Right renal cortex interstitium (tissue), 3 donors: ENCODE results near the gene PPM1L. TPM values are rescaled to one million over a fixed set of nuclear protein-coding genes. Genes with fewer than 3 reads are reported as not detected.

ENCODE experiments used
- DNase-seq, 3 donors: peaks; one replicate each; pipeline ENCODE4 v3.0.0-alpha.2; 2013; ENCODE audit warnings: low read depth in 3 of 3, low spot score in 2 of 3
- polyA plus RNA-seq, 3 donors: library from polyadenylated mRNA; unstranded; fragments of 120-200 nt; gene quantifications; one replicate each; pipeline ENCODE4 v1.2.1, GENCODE V29; 2013; ENCODE audit not compliant: insufficient read length in 3 of 3

The PPM1L gene
- polyA plus RNA-seq, 3 donors: 6.3 to 8.2 (median 8.0) TPM

DNA sequence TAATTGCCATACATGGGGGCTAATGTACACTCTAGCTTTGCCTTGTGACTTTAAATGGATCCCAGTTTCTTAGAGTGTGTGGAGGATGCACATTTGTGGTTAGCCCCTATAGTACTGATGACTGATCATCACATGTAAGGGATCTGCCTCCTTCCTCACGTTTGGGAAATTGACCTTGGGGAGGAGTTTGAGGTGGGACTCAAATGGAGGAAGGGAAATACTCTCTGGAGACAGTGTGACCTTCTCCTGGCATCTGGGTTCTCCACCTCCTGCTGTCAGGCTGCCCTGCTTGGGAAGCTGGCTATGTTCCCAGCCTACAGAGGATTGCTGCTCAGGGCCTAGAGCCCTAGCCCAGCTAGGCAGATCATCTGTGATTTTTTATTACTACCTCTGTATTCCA is 48.7 kb downstream of the PPM1L start:
- no peak for DNase-seq

DNA sequence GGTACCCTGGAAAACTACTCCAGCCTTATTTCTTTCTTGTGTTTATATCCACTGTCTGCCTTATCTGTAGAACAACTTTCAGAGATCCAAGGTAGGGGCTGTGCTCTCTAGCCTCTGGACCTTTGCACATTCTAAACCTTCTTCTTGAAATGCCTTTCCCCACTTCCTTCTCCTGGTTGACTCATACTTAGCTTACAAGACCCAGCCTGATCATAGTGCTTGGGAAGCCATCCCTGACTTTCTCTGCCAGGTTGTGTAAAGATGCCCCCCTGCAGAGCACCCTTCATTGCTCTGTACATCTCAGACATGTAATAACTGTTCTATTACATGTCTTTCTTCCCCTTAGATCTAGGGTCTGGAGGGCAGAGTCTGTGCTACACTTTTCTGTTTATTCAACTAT is 50.1 kb downstream of the PPM1L start:
- no peak for DNase-seq

GRCh38 chr3:160806686-160807085 is 50.7 kb downstream of the PPM1L start:
- DNase-seq: no peak

DNA sequence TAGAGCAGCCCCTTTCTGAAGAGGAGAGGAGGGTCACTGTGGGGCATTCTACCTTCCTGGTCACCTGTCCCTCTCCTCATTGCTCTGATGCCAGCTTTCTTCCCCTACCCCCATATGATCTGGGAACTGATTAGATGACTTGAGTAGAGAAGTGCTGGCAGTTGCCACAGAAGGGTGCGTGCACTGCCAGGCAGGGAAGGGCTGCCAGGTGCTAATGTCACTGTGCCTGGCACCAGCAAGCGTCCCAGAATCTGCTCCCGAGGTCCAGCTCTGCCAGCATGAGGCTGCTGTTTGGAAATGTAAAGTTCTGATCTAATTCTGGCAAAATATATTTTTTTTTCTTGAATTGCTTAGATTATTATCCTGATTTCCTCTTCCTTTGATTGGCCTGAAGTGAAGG is 52.8 kb downstream of the PPM1L start:
- DNase-seq: no peak

GRCh38 chr3:160809453-160809852 is 53.4 kb downstream of the PPM1L start:
- no peak for DNase-seq

GRCh38 chr3:160810362-160811236 is 54.6 kb downstream of the PPM1L start:
- DNase-seq: no peak

- no peak for DNase-seq
Observed at GRCh38 chr3:160811237-160811548, 55.2 kb downstream of the PPM1L start.

- DNase-seq: no peak
Observed at GRCh38 chr3:160812304-160812703, 56.3 kb downstream of the PPM1L start.

DNA sequence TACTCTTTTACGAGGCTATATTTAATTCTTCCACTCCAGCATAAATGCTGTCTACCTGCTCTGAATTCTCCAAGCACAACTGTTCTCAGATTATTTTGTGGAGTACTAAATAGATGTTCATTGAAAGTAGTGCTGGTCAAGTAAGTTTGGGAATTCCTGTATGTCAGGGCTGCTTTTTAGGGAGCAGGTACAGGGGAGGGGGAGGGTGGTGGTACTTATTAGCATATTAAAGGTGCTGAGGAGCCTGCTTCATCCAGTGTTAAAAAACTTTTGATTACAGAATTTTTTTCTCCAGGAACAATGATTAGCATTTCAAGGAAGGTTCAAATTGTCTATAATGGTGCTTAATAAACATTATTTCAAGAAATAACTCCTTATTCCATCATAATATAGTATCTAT is 59.2 kb downstream of the PPM1L start:
- DNase-seq: no peak

GRCh38 chr3:160820022-160820421 is 64.0 kb downstream of the PPM1L start:
- DNase-seq: no peak

GRCh38 chr3:160820430-160820829 is 64.4 kb downstream of the PPM1L start:
- DNase-seq: no peak

GRCh38 chr3:160822936-160823335 is 66.9 kb downstream of the PPM1L start:
- no peak for DNase-seq

DNA sequence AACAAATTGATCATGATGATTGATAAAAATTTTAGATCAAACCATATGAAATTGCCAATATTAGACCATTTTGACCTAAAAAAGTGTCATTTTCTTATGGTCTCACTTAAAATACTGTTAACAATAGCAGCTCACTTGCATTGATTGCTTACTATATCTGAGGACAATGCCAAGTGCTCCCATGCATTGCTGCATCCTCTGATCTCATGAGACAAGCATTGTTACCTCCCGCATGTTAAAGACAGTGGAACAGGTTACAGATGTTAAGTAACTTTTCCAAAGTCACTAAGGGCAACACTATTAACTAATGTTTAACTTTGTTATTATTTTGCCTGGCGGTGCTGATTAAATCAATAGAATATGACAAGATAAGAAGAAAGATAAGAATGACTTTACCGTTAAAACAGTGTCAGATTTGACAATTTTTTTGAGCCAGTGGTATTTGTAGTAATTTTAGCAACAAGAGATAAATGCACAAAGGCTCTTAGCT is 69.3 kb downstream of the PPM1L start:
- DNase-seq: no peak

DNA sequence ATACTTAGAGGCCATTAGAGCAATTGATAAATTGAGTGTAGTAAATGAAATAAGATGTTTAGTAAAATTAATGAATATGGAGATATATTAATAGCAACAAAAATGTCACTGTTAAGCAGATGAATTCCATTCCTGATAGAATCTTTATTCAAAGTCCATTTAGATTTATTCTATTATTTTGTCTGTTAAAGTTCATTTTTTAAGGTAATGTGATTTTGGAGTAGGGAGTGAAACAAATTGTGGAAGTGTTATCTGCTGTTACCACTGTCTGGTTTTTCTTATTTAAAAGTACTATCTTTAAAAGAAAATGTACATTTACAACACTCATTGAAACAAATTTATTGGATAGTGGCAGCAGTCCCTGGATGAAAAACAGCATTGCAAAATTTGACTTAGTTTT is 70.4 kb downstream of the PPM1L start:
- no peak for DNase-seq

GRCh38 chr3:160826991-160827390 is 71.0 kb downstream of the PPM1L start:
- DNase-seq: no peak

DNA sequence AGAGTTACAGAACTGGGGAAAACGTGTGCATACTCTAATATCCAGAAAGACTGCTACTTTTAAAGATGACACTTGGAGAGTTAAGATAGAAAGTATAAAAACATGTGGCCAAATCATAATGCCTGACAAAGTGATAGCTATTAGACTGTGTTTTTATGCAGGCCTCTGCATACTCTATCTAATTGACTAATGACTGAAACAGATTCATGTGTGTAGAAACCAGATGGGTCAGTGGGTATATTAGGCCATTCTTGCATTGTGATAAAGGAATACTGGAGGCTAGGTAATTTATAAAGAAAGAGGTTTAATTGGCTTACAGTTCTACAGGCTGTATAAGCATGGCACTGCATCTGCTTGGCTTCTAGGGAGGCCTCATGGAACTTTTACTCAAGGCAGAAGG is 71.5 kb downstream of the PPM1L start:
- no peak for DNase-seq

GRCh38 chr3:160828880-160829279 is 72.8 kb downstream of the PPM1L start:
- no peak for DNase-seq

- DNase-seq: no peak
Observed at GRCh38 chr3:160829486-160830009, 73.5 kb downstream of the PPM1L start.

- no peak for DNase-seq
Observed at GRCh38 chr3:160830796-160831195, 74.8 kb downstream of the PPM1L start.

GRCh38 chr3:160831401-160831800 is 75.4 kb downstream of the PPM1L start:
- no peak for DNase-seq

- peak in 1 of 3 donors; percentile 10 for DNase-seq
Observed at GRCh38 chr3:160837394-160837980, 81.5 kb downstream of the PPM1L start.

- no peak for DNase-seq
Observed at GRCh38 chr3:160840590-160840989, 84.6 kb downstream of the PPM1L start.
